ENCODE data around the gene KLF15. TPM values are rescaled to one million over a fixed set of nuclear protein-coding genes. Genes with fewer than 3 reads are reported as not detected.

KLF15 gene
- total and polyA plus RNA-seq, 9 of the 15 experiments (the other 6 are each of a cell fraction or from before 2014, with no cell fraction given): 0.08 to 4.8 (median 1.2) TPM

GRCh38 chr3:126399351-126399735, 42.1 kb upstream of the KLF15 start:
- TF ChIP-seq MTA2 (IDR thresholded peaks at IDR 0.05; ENCODE audit: low read depth): no peak
- TF ChIP-seq RBM34 (IDR thresholded peaks at IDR 0.05; ENCODE audit: borderline replicate concordance, insufficient read depth, low read length): no peak
- no peak for TF ChIP-seq LCOR (CRISPR knock-in tag; IDR thresholded peaks at IDR 0.05)
- TF ChIP-seq SIX5 (IDR thresholded peaks at IDR 0.05; ENCODE audit: borderline replicate concordance in 1 of 2, insufficient read depth in 1 of 2, low read depth in 1 of 2, low read length in 2 of 2): no peak
- no peak for TF ChIP-seq SUPT5H (IDR thresholded peaks at IDR 0.05)
- no peak for TF ChIP-seq ETV5 (CRISPR knock-in tag; IDR thresholded peaks at IDR 0.05; ENCODE audit: low read depth)
- TF ChIP-seq, protein P1, sequence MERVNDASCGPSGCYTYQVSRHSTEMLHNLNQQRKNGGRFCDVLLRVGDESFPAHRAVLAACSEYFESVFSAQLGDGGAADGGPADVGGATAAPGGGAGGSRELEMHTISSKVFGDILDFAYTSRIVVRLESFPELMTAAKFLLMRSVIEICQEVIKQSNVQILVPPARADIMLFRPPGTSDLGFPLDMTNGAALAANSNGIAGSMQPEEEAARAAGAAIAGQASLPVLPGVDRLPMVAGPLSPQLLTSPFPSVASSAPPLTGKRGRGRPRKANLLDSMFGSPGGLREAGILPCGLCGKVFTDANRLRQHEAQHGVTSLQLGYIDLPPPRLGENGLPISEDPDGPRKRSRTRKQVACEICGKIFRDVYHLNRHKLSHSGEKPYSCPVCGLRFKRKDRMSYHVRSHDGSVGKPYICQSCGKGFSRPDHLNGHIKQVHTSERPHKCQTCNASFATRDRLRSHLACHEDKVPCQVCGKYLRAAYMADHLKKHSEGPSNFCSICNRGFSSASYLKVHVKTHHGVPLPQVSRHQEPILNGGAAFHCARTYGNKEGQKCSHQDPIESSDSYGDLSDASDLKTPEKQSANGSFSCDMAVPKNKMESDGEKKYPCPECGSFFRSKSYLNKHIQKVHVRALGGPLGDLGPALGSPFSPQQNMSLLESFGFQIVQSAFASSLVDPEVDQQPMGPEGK (CRISPR knock-in tag; IDR thresholded peaks at IDR 0.05; ENCODE audit: borderline replicate concordance): no peak
- no peak for TF ChIP-seq ZNF696 (CRISPR knock-in tag; conservative IDR thresholded peaks at IDR 0.05)
- TF ChIP-seq, protein P2, sequence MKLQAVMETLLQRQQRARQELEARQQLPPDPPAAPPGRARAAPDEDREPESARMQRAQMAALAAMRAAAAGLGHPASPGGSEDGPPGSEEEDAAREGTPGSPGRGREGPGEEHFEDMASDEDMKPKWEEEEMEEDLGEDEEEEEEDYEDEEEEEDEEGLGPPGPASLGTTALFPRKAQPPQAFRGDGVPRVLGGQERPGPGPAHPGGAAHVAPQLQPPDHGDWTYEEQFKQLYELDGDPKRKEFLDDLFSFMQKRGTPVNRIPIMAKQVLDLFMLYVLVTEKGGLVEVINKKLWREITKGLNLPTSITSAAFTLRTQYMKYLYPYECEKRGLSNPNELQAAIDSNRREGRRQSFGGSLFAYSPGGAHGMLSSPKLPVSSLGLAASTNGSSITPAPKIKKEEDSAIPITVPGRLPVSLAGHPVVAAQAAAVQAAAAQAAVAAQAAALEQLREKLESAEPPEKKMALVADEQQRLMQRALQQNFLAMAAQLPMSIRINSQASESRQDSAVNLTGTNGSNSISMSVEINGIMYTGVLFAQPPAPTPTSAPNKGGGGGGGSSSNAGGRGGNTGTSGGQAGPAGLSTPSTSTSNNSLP (IDR thresholded peaks at IDR 0.05; ENCODE audit: borderline replicate concordance, low read depth, low read length): no peak
- no peak for TF ChIP-seq ZNF224 (CRISPR knock-in tag; IDR thresholded peaks at IDR 0.05)
- no peak for TF ChIP-seq ZSCAN29 (IDR thresholded peaks at IDR 0.05)
- TF ChIP-seq NCOR1 (IDR thresholded peaks at IDR 0.05): no peak
- ChIA-PET CTCF (ENCODE audit: low intra/inter-chr PET ratio) (no interaction called here), POLR2A (no interaction called here)
- 0% methylated on average over 1 of the region's 1 CpG for WGBS (ENCODE audit: insufficient coverage, low coverage, missing lambda C conversion rate)
- no peaks in the 10 kb centered on the region; a peak in 1 of 5 replicates for H3K4me1 ChIP-seq (replicated peaks in 1 of 2; ENCODE audit: control insufficient read depth in 2 of 2, insufficient read depth in 2 of 2, low read length in 2 of 2)
- H3K4me3 ChIP-seq: no peak overlapping the region
- intact Hi-C loops (cut with micrococcal nuclease): no loop called here
- no peaks in the 10 kb centered on the region for H3K36me3 ChIP-seq (ENCODE audit: control insufficient read depth, insufficient read depth, low read length)
- in situ Hi-C loops (cut with MboI): loop anchor here (25.0 kb wide), 1 partner anchor 262 kb away; no protein-coding TSS in a partner anchor
- ATAC-seq (no peak), FAIRE-seq (no peak), DNase-seq (ENCODE audit: extremely low read depth in 1 of 4, low spot score in 3 of 4) (no peak)
- no peaks in the 10 kb centered on the region for H4K20me1 ChIP-seq (replicated peaks; ENCODE audit: control insufficient read depth, insufficient read depth, low read length)
- no peak overlapping the region for H3K9ac ChIP-seq (ENCODE audit: insufficient read depth in 1 of 2, low read depth in 2 of 2, low read length in 2 of 2)
- no peaks in the 10 kb centered on the region for H3K79me2 ChIP-seq (ENCODE audit: control insufficient read depth, insufficient read depth, low read length)
- BruUV-seq (replicated peaks): no TSS peak
- H3K9me3 ChIP-seq (replicated peaks; ENCODE audit: control insufficient read depth, insufficient read depth, low read depth, low read length): no peaks in the 10 kb centered on the region
- no peak overlapping the region for H3K27ac ChIP-seq (ENCODE audit: extremely low read depth, low read depth, low read length)
- peaks cover 2 to 38% of the 10 kb centered on the region in 2 experiments; a peak in 3 of 5 replicates for H3K27me3 ChIP-seq (ENCODE audit: control insufficient read depth in 2 of 2, insufficient read depth in 2 of 2, low read length in 2 of 2)
- H2AFZ ChIP-seq (ENCODE audit: low read depth, low read length): no peak overlapping the region
- H3K4me2 ChIP-seq (ENCODE audit: insufficient read depth, low read length): no peak overlapping the region
- no peaks in the 10 kb centered on the region for H3K9me1 ChIP-seq (ENCODE audit: control insufficient read depth, insufficient read depth, low read length)
